C4-2B (cell line): ENCODE measurements around the gene PDGFC.

Experiments used
- H3K27ac ChIP-seq: fragments of 450-650 bp; 2 replicates; pipeline ENCODE4 v1.5.1; 2017
- ZFX ChIP-seq: fragments of 450-650 bp; IDR thresholded peaks from 2 replicates; pipeline ENCODE4 v1.6.1; 2017
- TF ChIP-seq, protein P1 (sequence below): fragments of 450-650 bp; conservative IDR thresholded peaks from 2 replicates; pipeline ENCODE4 v1.5.1; 2017; ENCODE audit warnings: mild to moderate bottlenecking

Gene PDGFC

DNA sequence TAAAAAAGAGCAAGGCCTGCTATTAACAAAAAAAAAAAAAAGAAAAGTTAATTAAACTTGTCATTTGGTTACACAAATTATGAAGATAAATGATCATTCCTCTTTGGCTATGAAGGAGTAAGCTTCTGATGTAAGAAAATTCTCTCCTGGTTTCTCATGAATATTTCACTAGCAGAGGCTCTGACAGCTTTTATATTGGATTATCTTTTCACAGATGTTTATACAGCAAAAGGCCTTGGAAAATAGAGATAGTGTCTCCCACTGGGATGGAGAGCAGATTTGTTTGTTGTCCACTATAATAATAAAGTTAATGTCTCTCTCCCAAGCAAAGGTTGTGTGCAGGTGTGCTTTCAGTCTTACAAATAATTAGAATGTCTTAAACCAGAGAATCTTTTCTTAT, 40.7 kb upstream of the PDGFC start:
- no peak for TF ChIP-seq ZFX
- TF ChIP-seq, protein P1, sequence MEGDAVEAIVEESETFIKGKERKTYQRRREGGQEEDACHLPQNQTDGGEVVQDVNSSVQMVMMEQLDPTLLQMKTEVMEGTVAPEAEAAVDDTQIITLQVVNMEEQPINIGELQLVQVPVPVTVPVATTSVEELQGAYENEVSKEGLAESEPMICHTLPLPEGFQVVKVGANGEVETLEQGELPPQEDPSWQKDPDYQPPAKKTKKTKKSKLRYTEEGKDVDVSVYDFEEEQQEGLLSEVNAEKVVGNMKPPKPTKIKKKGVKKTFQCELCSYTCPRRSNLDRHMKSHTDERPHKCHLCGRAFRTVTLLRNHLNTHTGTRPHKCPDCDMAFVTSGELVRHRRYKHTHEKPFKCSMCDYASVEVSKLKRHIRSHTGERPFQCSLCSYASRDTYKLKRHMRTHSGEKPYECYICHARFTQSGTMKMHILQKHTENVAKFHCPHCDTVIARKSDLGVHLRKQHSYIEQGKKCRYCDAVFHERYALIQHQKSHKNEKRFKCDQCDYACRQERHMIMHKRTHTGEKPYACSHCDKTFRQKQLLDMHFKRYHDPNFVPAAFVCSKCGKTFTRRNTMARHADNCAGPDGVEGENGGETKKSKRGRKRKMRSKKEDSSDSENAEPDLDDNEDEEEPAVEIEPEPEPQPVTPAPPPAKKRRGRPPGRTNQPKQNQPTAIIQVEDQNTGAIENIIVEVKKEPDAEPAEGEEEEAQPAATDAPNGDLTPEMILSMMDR: no peak
- no peak overlapping the region for H3K27ac ChIP-seq

DNA sequence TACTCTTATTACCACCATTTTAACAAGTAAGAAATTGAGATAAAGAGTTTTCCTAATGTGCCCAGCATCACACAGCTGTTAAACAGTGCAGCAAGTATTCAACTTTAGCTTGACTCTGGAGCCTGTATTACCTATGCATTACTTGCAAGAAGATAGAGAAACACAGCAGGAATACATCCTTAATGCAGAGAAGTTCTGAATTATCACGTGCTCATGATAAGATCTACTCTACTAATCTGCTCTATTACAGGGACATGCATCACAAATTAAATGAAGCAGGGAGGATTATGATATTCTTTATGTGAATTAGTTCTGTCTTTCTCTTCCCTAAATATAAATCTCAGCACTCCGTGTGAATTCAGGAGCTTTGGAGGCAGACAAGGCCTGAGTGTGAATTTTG, 39.0 kb upstream of the PDGFC start:
- H3K27ac ChIP-seq: no peak overlapping the region
- no peak for TF ChIP-seq ZFX
- TF ChIP-seq, protein P1: no peak

DNA sequence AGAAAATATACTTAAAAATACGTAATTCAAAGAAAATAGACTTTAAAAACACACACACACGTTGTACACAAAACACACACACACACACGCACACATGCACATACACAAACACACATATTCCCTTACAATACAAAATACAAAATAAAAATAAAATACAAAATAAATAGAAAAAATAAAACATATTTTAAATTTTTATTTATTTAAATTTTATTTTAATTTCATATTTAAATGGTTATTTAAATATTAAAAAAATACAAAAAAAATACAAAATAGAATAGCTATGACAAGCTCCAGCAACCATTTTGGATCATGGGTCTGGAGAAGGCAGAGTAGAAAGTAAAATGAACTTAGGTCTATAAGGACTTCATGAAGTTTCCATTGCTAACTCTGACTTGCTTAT, 34.2 kb upstream of the PDGFC start:
- no peak for TF ChIP-seq ZFX
- TF ChIP-seq, protein P1: no peak

DNA sequence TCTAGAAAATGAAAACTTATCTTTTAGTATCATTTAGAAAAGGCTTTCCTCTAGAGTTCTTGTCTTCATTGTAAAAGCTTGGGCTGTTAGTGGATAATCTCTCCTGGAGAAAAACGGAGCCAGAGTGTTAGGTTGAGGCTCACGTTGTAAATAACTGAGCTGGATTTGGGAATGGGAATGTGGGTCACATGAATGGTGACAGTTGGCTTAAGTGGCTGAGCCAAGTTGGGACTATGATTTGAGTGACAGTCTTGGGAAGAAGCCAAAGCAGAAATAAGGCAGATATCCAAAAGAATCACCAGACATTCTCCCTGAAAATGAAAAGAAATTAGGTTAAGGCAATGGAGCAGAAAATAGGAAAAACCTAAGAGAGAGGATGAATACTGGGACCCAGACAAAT, 33.6 kb upstream of the PDGFC start:
- H3K27ac ChIP-seq: no peak overlapping the region; the same call in 1 of the 2 replicates
- no peak for TF ChIP-seq ZFX
- TF ChIP-seq, protein P1: no peak

More for the DNA sequence above, 34.2 kb upstream of the PDGFC start:
- no peak overlapping the region for H3K27ac ChIP-seq

DNA sequence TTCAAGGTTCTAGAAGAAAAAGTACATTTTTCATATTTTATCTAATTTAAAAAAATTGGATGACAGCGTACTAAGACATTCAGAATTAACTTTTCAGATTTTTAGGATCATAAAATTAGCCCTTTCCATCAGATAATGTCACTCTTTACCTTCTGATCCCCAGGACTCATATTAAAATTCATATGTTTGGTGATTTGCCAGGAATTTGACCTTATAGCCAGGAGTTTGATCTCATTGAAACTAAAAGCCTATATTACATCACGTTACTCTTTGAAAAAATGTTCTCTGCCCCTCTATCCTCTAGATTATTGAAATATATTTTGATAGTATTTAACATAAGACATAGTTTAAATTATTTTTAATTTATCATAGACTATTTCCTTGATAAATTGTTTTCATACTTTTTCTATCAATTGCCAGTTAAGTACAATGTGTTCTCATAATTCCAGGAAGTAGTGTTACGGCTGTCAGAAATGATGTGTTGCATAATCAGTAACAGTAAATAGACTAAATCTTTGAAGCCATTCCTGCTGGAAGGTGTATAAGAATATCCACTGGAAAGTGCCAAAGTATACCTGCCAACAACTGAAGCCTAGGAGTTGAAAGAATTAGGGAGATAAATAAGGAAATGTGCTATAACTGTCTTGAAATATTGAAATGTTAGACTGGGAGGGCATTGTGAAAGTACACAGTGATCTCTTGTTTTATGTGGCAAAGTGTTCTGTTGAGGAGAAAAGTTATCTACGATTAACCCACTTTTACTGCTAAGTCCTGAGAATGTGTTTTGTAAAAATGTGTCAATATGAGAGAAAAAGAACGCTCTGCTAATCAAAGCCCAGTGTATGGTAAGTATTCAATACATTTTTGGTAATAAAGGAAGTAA, 32.9 kb upstream of the PDGFC start:
- TF ChIP-seq, protein P1: no peak
- H3K27ac ChIP-seq: no peak overlapping the region; the same call in 1 of the 2 replicates

DNA sequence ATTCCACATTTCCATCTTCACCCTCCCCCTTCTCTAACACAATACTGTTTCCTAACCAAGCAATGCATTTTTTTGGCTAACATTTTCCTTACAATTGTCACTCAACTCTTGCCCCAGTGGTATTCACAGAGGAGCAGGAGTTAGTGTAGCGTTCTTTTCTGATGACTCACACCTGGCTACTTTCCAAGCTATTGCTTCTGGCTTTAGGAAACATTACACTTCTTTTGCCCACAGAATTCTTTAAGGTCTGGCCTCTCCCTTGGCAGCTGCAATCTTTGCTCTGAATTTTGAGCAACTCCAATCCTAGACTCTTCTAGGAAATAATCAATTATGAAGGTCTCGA, 27.5 kb upstream of the PDGFC start:
- no peak overlapping the region; the same call in 1 of the 2 replicates for H3K27ac ChIP-seq
- TF ChIP-seq, protein P1: no peak
- TF ChIP-seq ZFX: no peak

DNA sequence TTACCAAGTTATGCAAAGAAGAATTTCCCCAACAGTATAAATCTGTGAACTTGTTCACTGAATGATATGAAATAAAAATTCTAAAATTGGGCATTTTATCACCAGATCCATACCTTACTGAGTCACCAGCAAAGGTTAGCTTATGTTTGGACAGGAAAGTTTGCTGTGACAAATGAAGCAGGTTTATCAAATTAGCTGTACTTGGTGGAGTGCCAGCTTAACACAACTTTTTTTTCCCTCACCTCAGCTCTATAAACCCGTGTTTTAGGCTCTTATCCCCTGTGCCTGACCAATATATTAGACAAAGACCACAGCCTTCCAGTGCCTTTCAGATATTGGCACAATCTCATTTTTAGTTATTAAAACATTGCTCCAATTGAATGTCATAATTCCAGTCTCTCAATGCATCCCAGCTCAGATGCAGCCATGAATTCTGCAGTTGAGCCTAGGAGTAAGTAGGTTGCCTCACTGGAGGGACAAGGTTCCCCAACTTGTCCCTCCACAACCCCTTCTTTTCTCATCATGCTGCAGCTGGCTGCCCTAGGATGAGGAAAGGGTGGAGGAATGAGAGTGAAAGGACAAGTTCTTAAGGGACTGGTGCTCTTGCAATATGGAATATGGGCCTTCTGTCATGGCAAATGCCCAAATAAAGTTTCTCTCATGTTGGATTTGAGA, 27.0 kb upstream of the PDGFC start:
- no peak for TF ChIP-seq ZFX
- TF ChIP-seq, protein P1: no peak
- no peak overlapping the region; the same call in 1 of the 2 replicates for H3K27ac ChIP-seq
